NCI-H748 (cell line): ENCODE measurements around the gene ENAH.
"Not testable (repeated sequence)": the region's sequence is repeated elsewhere in the genome, so short reads cannot be mapped to it uniquely, and the experiment has no call there.

Source experiments
- DNase-seq: peaks from one replicate; lab custom pipeline; 2025; ENCODE audit not compliant: unreplicated experiment; lab: John Stamatoyannopoulos, UW

ENAH gene

GRCh38 chr1:225474986-225475820, 177.7 kb downstream of the ENAH start:
- DNase-seq, result peak; percentile 61

GRCh38 chr1:225474439-225474985, 178.4 kb downstream of the ENAH start:
- no peak for DNase-seq

GRCh38 chr1:225473676-225474438, 179.1 kb downstream of the ENAH start:
- not testable (repeated sequence) for DNase-seq

- peak; percentile 13 for DNase-seq
Observed at GRCh38 chr1:225473266-225473665, 179.7 kb downstream of the ENAH start.

GRCh38 chr1:225471453-225472301, 181.2 kb downstream of the ENAH start:
- DNase-seq, result no peak

- no peak for DNase-seq
Observed at GRCh38 chr1:225471109-225471452, 181.8 kb downstream of the ENAH start.

GRCh38 chr1:225470211-225471108, 182.5 kb downstream of the ENAH start:
- DNase-seq, result no peak

- DNase-seq, result no peak
Observed at GRCh38 chr1:225469051-225469450, 183.9 kb downstream of the ENAH start.

GRCh38 chr1:225468270-225469020, 184.5 kb downstream of the ENAH start:
- no peak for DNase-seq

GRCh38 chr1:225467193-225468020, 185.5 kb downstream of the ENAH start:
- DNase-seq, result no peak

GRCh38 chr1:225466848-225467192, 186.1 kb downstream of the ENAH start:
- DNase-seq, result no peak

GRCh38 chr1:225465793-225466517, 187.0 kb downstream of the ENAH start:
- DNase-seq, result no peak

- no peak for DNase-seq
Observed at GRCh38 chr1:225464851-225465792, 187.8 kb downstream of the ENAH start.

- DNase-seq, result peak; percentile 90
Observed at GRCh38 chr1:225462714-225463574, 190.0 kb downstream of the ENAH start.

GRCh38 chr1:225462429-225462713, 190.6 kb downstream of the ENAH start:
- peak; percentile 80 for DNase-seq
